Measurements from ENCODE around the gene NEXN. TPM values are rescaled to one million over a fixed set of nuclear protein-coding genes. Genes with fewer than 3 reads are reported as not detected.
A peak's percentile ranks its signal among the peaks of the same experiment; 100 is the strongest.
"Not testable (repeated sequence)": the region's sequence is repeated elsewhere in the genome, so short reads cannot be mapped to it uniquely, and the experiment has no call there.

NEXN gene
- total RNA-seq, 1 experiment from 2014 or later = 0.07 TPM

GRCh38 chr1:77900687-77901293, 12.4 kb downstream of the NEXN start:
- DNase-seq (ENCODE audit: extremely low read depth, low read depth) = peak; percentile 52

DNA sequence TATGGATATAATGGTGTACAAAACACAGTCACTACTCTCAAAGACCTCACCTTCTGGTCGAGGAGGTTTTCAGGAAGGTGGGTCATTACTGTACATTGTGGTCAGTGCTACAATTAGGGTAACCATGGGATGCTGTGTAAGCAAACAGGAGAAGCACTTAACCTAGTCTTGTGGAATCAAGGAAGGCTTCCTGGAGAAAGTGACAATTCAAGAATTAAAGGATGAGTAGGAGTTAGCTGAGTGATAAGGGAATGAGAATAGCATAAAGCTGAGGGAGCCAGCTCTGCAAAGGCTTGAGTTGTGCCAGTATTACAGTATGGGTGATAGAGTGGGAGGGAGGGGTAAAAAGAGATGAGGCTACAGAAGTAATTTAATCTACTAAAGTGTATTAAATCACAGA, 17.2 kb downstream of the NEXN start:
- no peak for DNase-seq (ENCODE audit: extremely low read depth, low read depth)

- no peak for DNase-seq (ENCODE audit: extremely low read depth, low read depth)
Measured at GRCh38 chr1:77906019-77906545, 17.7 kb downstream of the NEXN start.

DNA sequence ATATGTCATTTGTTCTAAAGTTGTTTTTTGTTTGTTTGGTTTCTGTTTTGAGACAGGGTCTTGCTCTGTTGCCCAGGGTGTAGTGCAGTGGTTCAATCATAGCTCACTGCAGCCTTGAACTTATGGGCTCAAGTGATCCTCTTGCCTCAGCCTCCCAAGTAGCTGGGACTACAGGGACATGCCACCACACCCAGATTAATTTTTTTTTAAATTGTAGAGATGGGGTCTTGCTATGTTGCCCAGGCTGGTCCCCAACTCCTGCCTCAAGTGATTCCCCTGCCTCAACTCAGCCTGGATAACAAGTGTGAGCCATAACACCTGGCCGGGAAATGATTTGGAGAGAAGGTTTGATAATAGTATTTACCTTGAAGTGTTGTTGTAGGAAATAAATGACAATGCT, 18.2 kb downstream of the NEXN start:
- no peak for DNase-seq (ENCODE audit: extremely low read depth, low read depth)

DNA sequence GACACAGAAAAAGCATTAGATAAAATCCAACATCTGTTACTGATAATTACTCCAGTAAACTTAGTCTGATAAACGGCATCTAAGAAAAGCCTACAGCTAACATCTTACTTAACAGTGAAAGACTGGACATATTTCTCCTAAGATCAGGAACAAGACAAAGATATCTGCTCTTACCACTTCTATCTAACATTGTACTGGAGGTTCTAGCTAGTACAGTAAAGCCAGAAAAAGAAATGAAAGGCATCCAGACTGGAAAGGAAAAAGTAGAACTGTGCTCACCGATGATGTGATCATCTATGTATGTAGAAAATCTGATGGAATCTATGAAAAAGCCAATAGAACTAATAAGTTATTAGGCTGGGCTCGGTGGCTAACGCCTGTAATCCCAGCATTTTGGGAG, 21.7 kb downstream of the NEXN start:
- DNase-seq (ENCODE audit: extremely low read depth, low read depth) = no peak

GRCh38 chr1:77918918-77919317, 30.5 kb downstream of the NEXN start:
- not testable (repeated sequence) for DNase-seq (ENCODE audit: extremely low read depth, low read depth)

DNA sequence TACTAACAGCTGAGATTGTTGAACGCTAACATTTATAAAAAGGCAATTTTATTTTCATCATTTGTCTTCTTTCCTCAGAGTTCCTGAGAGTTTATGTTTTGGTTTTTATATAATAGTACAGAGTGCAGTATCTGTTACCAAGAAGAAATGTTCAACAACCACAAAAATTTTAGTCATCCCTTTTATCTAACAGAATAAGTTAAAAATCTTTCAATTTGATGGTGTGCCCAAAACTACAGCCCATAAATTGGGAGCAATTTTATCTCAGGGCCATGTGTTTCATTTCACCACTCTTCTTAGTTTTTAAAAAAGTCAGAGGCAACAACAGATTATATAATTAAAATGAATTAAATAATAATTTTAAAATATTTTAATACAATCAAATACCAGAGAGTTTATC, 37.1 kb downstream of the NEXN start:
- DNase-seq (ENCODE audit: extremely low read depth, low read depth) = no peak

- no peak for DNase-seq (ENCODE audit: extremely low read depth, low read depth)
Measured at GRCh38 chr1:77925956-77926355, 37.5 kb downstream of the NEXN start.

GRCh38 chr1:77926561-77927357, 38.3 kb downstream of the NEXN start:
- no peak for DNase-seq (ENCODE audit: extremely low read depth, low read depth)

DNA sequence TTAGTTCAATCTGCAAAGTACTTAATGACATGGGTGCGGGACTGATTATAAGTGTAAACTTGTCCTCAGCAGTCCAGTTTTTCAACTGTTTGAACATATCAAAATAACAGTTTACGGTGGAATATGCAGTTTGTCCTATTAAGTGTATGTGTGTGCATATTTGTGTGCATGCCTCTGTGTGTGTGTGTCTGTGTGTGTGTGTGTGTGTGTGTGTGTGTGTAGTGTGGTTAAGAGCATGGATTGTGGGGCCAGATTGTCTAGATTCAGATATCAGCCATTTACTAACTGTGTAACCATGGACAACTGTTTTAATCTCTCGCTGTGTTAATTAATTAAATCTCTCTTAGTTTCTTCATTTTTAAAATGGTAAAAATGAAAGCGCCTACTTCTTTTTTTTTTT, 39.0 kb downstream of the NEXN start:
- DNase-seq (ENCODE audit: extremely low read depth, low read depth) = no peak

GRCh38 chr1:77929806-77930205, 41.4 kb downstream of the NEXN start:
- DNase-seq (ENCODE audit: extremely low read depth, low read depth) = no peak

- DNase-seq (ENCODE audit: extremely low read depth, low read depth) = no peak
Measured at GRCh38 chr1:77938651-77939050, 50.2 kb downstream of the NEXN start.

GRCh38 chr1:77940921-77941570, 52.6 kb downstream of the NEXN start:
- DNase-seq (ENCODE audit: extremely low read depth, low read depth) = no peak

DNA sequence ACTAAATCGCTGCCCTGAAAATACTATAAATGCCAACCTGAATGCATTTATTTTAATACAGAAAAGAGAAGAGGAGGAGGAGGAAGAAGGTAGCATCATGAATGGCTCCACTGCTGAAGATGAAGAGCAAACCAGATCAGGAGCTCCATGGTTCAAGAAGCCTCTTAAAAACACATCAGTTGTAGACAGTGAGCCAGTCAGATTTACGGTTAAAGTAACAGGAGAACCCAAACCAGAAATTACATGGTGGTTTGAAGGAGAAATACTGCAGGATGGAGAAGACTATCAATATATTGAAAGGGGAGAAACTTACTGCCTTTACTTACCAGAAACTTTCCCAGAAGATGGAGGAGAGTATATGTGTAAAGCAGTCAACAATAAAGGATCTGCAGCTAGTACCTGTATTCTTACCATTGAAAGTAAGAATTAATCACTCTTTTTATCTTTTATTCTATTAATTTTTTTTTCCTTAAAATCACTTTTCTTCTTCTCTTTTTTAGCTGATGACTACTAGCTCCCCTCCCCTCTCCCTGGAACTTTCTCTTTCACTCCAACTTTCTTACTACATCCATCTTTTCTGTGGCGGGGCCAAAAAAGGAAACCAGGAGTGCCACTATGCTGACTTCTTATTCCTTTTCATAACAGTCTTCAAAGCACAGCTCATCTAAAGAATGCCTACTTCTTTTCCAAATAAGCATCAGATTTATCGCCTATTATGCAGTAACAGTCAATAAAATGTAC, 54.1 kb downstream of the NEXN start:
- no peak for DNase-seq (ENCODE audit: extremely low read depth, low read depth)

GRCh38 chr1:77945345-77945744, 56.9 kb downstream of the NEXN start:
- DNase-seq (ENCODE audit: extremely low read depth, low read depth) = no peak

DNA sequence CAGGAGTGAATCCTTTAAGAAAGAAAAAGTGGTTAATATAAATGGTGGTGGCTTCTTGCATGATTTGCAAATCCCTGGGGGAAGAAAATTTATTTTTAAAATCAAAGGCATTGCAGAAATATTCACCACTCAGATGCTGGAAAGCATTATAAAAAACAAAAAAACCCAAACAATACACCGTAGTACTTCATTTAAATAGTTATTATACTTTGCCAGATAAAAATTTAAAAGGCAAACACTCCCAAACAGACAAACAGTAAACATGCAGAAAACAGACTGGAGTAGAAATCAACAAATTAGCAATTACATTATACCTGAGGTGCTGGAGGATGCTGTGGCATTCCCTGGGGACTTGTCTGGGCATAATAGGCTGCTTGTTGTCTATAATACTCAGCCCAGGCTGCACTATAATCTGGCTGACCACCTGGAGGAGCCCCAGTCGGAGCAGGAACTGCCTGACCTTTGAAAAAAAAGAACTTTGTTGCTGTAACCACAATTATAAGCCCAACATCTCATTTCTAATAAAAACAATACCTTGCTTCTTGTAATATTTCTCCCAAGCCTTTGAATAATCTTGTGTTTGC, 60.5 kb downstream of the NEXN start:
- no peak for DNase-seq (ENCODE audit: extremely low read depth, low read depth)

DNA sequence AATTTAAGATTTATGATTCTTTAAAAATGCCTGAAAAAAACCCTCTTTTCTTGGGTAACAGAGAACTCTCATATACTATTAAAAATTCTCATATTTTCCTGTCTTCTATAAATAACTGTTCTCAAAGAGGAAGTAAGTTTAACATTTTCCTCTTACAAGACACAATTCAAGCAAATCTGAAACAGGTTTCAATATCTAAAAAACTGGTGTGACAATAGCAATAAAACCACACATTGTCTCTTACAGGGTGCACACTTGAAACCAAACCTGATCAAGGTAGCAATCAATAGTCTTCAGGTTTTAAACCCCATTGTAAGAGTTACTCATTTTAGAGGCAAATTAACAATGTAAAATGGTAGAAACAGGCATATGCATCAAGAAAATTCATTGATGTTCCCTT, 62.4 kb downstream of the NEXN start:
- DNase-seq (ENCODE audit: extremely low read depth, low read depth) = no peak

DNA sequence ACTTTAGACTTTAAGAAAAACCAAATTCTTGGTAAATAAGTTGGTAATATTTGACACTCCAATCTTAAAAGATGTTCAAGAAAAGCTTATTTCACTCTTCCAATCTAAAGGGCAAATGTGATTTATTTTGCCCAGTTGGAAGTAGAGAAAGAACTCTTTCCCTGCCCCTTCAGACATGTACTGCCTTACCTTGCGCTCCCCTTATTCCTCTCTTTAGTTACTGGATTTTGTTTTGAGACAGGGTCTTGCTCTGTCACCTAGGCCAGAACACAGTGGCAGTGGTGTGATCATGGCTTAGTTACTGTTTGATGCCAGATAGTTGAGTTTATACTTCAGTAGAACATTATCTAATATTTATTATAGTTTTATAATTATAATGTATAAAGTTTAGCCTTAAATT, 62.9 kb downstream of the NEXN start:
- DNase-seq (ENCODE audit: extremely low read depth, low read depth) = no peak

DNA sequence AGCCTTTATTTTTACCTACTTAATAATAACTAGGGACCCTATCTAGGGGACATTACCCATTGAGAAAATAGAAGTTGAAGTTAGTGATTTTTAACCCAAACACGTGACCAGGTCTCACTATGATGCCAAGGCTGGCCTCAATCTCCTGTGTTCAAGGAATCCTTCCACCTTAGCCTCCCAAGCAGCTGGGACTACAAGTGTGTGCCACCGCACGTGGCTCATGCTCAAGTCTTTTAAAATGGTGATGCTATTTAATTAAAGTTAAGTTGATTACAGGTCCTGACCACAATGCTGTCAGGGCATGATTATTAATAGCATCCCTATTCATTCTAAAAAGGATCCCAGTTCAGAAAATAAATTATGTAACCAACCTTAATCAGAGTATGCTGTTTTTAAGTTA, 65.5 kb downstream of the NEXN start:
- DNase-seq (ENCODE audit: extremely low read depth, low read depth) = no peak

- DNase-seq (ENCODE audit: extremely low read depth, low read depth) = no peak
Measured at GRCh38 chr1:77954521-77954920, 66.1 kb downstream of the NEXN start.

GRCh38 chr1:77955709-77956108, 67.3 kb downstream of the NEXN start:
- DNase-seq (ENCODE audit: extremely low read depth, low read depth) = no peak
